Left lung (tissue), 10 donors: Measurements from ENCODE around the gene RALA. TPM values are rescaled to one million over a fixed set of nuclear protein-coding genes. Genes with fewer than 3 reads are reported as not detected.

Experiments
- ATAC-seq: fragments of 200-7000 bp; cut with Tn5 transposase; one replicate; pipeline ENCODE4 v1.9.1; 2020; ENCODE audit warnings: moderate library complexity
- DNase-seq, 4 donors: peaks; one replicate each; pipeline ENCODE4 v3.0.0-alpha.2; 2013 to 2020
- H3K27ac ChIP-seq, 2 donors: fragments of 200-600 bp; sonication (generic) in 1 of 2; one replicate each; pipeline versions ENCODE4 v1.5.0 to v1.8.0; 2020 to 2021
- H3K27me3 ChIP-seq, 2 donors: fragments of 200-600 bp; sonication (generic) in 1 of 2; one replicate each; pipeline versions ENCODE4 v1.5.0 to v1.8.0; 2020 to 2021
- H3K36me3 ChIP-seq, 2 donors: fragments of 200-600 bp; sonication (generic) in 1 of 2; one replicate each; pipeline versions ENCODE4 v1.5.0 to v1.8.0; 2020 to 2021
- H3K4me1 ChIP-seq, 2 donors: fragments of 200-600 bp; one replicate each; pipeline ENCODE4 v1.8.0; 2021
- H3K4me3 ChIP-seq, 2 donors: fragments of 200-600 bp; sonication (generic) in 1 of 2; one replicate each; pipeline versions ENCODE4 v1.5.0 to v1.8.0; 2020 to 2021; ENCODE audit warnings: mild to moderate bottlenecking in 1 of 2
- H3K9me3 ChIP-seq, 2 donors: fragments of 200-600 bp; sonication (generic) in 1 of 2; one replicate each; pipeline versions ENCODE4 v1.5.0 to v1.8.0; 2020 to 2021
- intact Hi-C, 2 donors: fragments of 100-400 bp; cut with DNase I; formaldehyde crosslinking; loops; one replicate each; pipeline versions ENCODE4 v1.11.2 to v1.14.2; 2022
- polyA plus RNA-seq, 6 donors: library from polyadenylated mRNA; unstranded; fragments of 120-200 nt; gene quantifications; one replicate each; pipeline ENCODE4 v1.2.1, GENCODE V29; 2013; ENCODE audit not compliant: insufficient read length in 6 of 6
- total RNA-seq, 2 donors: library from RNA; stranded (reverse); fragmentation: NEBNext Ultra II Directional; extraction: Animal tissue kit (Norgen Biotek cat#: 25700); gene quantifications; one replicate each; pipeline ENCODE4 v1.2.1, GENCODE V29; 2021
- TF ChIP-seq, protein P1 (sequence below), 2 donors: fragments of 200-600 bp; sonication (generic) in 1 of 2; IDR thresholded peaks; one replicate each; pipeline versions ENCODE4 v1.5.0 to v1.8.0; 2021; ENCODE audit warnings: antibody characterized with exemption in 2 of 2
- donor health status: DM: no; HTN: yes; CAD: no.
- donor health status: DM: no; HTN: no; CAD: no.

The RALA gene
- total and polyA plus RNA-seq, 8 donors: 45.8 to 114 (median 91.5) TPM

DNA sequence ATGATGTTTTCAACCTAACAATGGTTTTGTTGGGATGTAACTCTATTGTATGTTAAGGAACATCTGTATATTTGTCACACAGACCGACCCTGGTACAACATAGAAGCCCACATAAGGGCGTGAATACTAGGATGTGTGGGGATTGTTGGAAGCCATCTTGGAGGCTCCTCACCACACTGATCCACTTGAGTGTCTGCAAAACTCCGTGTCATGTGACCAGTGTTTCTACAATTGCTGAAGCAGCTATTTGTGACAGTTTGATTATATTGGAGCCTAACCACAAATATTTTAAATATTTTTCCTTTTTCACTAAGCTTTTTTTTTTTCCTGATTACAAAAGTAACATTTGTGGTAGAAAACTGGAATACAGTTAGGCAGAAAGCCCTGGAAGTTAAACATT lies 27.9 kb downstream of the RALA start:
- no peak overlapping the region for H3K4me3 ChIP-seq
- peak; percentile 50 for ATAC-seq
- no peaks in the 10 kb centered on the region for H3K36me3 ChIP-seq
- peaks cover 0 to 8% of the 10 kb centered on the region in 2 donors for H3K9me3 ChIP-seq
- intact Hi-C loops: no loop called here
- H3K27ac ChIP-seq: no peak overlapping the region
- H3K4me1 ChIP-seq: peaks cover 0 to 15% of the 10 kb centered on the region in 2 donors
- no peak for DNase-seq
- H3K27me3 ChIP-seq: no peaks in the 10 kb centered on the region
- TF ChIP-seq, protein P1, sequence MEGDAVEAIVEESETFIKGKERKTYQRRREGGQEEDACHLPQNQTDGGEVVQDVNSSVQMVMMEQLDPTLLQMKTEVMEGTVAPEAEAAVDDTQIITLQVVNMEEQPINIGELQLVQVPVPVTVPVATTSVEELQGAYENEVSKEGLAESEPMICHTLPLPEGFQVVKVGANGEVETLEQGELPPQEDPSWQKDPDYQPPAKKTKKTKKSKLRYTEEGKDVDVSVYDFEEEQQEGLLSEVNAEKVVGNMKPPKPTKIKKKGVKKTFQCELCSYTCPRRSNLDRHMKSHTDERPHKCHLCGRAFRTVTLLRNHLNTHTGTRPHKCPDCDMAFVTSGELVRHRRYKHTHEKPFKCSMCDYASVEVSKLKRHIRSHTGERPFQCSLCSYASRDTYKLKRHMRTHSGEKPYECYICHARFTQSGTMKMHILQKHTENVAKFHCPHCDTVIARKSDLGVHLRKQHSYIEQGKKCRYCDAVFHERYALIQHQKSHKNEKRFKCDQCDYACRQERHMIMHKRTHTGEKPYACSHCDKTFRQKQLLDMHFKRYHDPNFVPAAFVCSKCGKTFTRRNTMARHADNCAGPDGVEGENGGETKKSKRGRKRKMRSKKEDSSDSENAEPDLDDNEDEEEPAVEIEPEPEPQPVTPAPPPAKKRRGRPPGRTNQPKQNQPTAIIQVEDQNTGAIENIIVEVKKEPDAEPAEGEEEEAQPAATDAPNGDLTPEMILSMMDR (IDR thresholded peaks at IDR 0.05): no peak

GRCh38 chr7:39656415-39656814 lies 33.0 kb downstream of the RALA start:
- H3K4me1 ChIP-seq: peaks cover 0 to 14% of the 10 kb centered on the region in 2 donors
- no peak for ATAC-seq
- TF ChIP-seq, protein P1 (IDR thresholded peaks at IDR 0.05): no peak

DNA sequence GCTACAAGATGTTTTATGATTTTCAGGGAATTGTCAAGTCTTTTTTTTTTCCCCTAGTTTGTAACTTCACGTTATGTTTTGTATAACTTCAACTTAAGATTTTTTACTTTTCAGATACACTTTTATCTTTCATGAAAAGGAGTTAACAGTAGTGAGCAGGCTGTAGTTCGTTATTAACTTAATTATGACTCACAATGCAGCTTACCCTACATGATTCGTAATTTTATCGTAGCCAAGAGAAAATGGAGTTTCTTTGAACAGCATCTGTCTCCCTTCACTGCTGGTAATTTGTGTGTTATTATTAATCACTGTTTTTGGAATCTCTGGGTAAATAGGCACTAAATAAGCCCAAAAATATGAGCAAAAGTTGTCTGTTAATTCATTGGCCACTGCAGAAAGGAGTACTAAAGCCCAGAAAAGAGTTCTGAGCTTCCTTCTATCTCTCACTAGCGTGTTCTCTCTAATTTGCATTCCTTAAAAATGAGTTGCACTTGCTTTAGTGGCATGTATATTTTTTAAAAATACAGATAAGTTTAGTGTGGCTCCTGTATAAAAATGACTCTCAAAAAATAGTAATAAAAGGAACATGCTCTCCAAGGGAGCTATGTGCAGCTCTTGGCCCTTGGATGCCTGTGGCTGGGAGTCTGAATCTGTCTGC lies 36.1 kb downstream of the RALA start:
- Histone ChIP-seq H3K4me3 (no peak overlapping the region), H3K36me3 (peaks cover 0 to 5% of the 10 kb centered on the region in 2 donors), H3K9me3 (peaks cover 0 to 8% of the 10 kb centered on the region in 2 donors), H3K4me1 (peaks cover 0 to 8% of the 10 kb centered on the region in 2 donors), H3K27ac (no peak overlapping the region), H3K27me3 (no peaks in the 10 kb centered on the region)
- TF ChIP-seq, protein P1 (IDR thresholded peaks at IDR 0.05): no peak
- no peak for ATAC-seq
- no peak for DNase-seq
- intact Hi-C loops: no loop called here

More at GRCh38 chr7:39656415-39656814, 33.0 kb downstream of the RALA start:
- Histone ChIP-seq H3K4me3 (no peak overlapping the region), H3K36me3 (no peaks in the 10 kb centered on the region), H3K9me3 (peaks cover 0 to 8% of the 10 kb centered on the region in 2 donors), H3K27me3 (no peaks in the 10 kb centered on the region), H3K27ac (no peak overlapping the region)
- DNase-seq: no peak
- intact Hi-C loops: no loop called here

DNA sequence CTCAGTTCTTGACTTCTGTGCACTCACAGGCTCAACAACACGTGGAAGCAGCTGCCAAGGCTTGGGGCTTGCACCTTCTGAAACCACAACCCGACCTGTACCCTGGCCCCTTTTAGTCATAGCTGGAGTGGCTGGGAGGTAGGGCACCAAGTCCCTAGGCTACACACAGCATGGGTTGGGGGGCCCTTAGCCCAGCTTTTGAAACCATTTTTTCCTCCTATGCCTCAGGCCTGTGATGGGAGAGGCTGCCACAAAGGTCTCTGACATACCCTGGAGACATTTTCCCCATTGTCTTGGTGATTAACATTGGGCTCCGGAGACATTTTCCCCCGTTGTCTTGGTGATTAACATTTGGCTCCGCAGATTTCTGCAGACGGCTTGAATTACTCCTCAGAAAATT lies 38.6 kb downstream of the RALA start:
- intact Hi-C loops: no loop called here
- no peak for ATAC-seq
- Histone ChIP-seq H3K36me3 (peaks cover 0 to 5% of the 10 kb centered on the region in 2 donors), H3K4me3 (no peak overlapping the region), H3K9me3 (no peaks in the 10 kb centered on the region), H3K27me3 (no peaks in the 10 kb centered on the region), H3K4me1 (no peaks in the 10 kb centered on the region), H3K27ac (no peak overlapping the region)
- TF ChIP-seq, protein P1 (IDR thresholded peaks at IDR 0.05): no peak
- DNase-seq: no peak

DNA sequence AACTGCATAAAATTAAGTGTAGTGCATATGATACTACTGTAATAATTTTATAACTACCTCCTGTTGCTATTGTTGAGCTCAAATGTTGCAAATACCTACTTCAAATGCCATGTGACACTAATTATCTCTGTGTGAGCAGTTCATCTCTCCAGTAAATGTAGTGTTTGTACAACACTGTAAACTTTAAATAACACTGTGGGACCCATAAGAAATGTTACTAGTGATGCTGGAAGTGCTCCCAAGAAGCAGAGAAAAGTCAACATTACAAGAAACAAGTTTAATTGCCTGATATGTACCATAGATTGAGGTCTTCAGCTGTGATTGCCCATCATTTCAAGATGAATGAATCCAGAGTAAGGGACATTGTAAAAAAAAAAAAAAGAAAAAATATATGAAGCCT lies 39.9 kb downstream of the RALA start:
- Histone ChIP-seq H3K4me3 (no peak overlapping the region), H3K27me3 (no peaks in the 10 kb centered on the region), H3K27ac (no peak overlapping the region), H3K36me3 (peaks cover 0 to 5% of the 10 kb centered on the region in 2 donors), H3K4me1 (no peaks in the 10 kb centered on the region), H3K9me3 (no peaks in the 10 kb centered on the region)
- DNase-seq (no peak), ATAC-seq (no peak)
- TF ChIP-seq, protein P1 (IDR thresholded peaks at IDR 0.05): no peak
- intact Hi-C loops: no loop called here
